Measurements from ENCODE around the gene EMILIN3.

The EMILIN3 gene

DNA sequence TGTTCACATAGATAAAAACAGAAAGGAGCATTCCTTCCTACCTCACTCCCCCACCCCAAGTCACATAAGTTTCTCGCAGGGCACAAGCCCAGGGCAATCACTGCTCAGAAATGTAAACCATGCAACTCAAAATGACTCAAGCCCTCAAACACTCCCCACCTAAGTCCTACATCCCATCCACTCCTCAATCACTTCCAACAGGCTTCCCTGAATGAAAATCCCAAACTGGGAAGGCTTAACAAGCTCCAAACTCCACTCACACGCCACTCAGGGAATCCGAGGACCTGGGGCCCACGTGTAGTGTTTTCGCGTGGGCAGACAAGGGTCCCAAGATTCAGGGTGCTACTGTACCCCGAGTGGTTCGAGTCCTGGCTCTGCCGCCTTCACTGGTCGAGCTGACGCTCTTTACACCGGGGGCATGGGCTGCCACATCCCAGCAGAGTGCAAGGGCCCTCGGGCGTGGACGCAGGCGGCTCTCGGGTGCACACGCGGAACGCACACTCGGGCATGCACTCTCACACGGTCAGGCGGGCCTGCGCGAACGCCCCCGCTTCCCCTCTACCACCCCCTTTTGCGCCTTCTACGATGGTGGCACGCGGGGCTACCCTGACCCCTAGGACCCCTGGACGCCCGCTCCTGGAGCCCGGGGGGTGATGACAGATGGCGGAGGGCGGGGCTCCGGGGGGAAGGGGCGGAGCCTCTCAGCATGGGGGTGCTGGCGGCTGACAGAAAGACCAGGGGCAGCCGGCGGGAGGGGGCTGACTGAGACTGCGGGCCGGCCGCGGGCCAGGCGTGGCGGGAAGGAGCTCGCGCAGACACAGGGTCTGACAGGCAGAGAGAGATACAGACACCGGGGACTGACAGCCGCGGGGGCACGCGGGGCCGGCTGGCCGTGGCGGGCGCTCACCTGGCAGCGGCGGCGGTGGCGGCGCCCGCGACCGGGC, 49.7 kb downstream of the EMILIN3 start (continued):
- TF ChIP-seq ZNF140 (tag by site-specific recombination; IDR thresholded peaks at IDR 0.05) (no peak), EGR2 (tag by site-specific recombination; IDR thresholded peaks at IDR 0.05; ENCODE audit: low read depth) (peak; percentile 66), KLF7 (tag by site-specific recombination; IDR thresholded peaks at IDR 0.05; ENCODE audit: borderline replicate concordance) (0 out of 2 replicates have a peak, but pooled peaks have one; percentile 49), GLIS1 (tag by site-specific recombination; IDR thresholded peaks at IDR 0.05) (peak; percentile 92), ZFHX2 (tag by site-specific recombination; conservative IDR thresholded peaks at IDR 0.05) (peak; percentile 73), ZNF157 (tag by site-specific recombination; IDR thresholded peaks at IDR 0.05) (no peak), ZNF677 (tag by site-specific recombination; IDR thresholded peaks at IDR 0.05) (no peak), KLF9 (tag by site-specific recombination; IDR thresholded peaks at IDR 0.05; ENCODE audit: low read depth) (peak; percentile 75), ZNF600 (tag by site-specific recombination; IDR thresholded peaks at IDR 0.05) (peak; percentile 73; the same call in 1 of the 2 replicates), ZSCAN23 (tag by site-specific recombination; IDR thresholded peaks at IDR 0.05) (no peak), ZFP69B (tag by site-specific recombination; IDR thresholded peaks at IDR 0.05) (0 out of 2 replicates have a peak, but pooled peaks have one; percentile 43), SCRT2 (tag by site-specific recombination; IDR thresholded peaks at IDR 0.05) (peak; percentile 51; the same call in 1 of the 2 replicates), ZIC2 (tag by site-specific recombination; IDR thresholded peaks at IDR 0.05) (peak; percentile 81), ZBTB8A (tag by site-specific recombination; IDR thresholded peaks at IDR 0.05) (peak; percentile 84), YY2 (tag by site-specific recombination; IDR thresholded peaks at IDR 0.05) (0 out of 2 replicates have a peak, but pooled peaks have one; percentile 18), OSR2 (tag by site-specific recombination; IDR thresholded peaks at IDR 0.05) (peak; percentile 18; the same call in 1 of the 2 replicates), ZNF2 (tag by site-specific recombination; IDR thresholded peaks at IDR 0.05) (peak; percentile 59; the same call in 1 of the 2 replicates), KLF10 (tag by site-specific recombination; IDR thresholded peaks at IDR 0.05) (peak; percentile 8; the same call in 1 of the 2 replicates), ZNF561 (tag by site-specific recombination; IDR thresholded peaks at IDR 0.05; ENCODE audit: borderline replicate concordance) (peak; percentile 92), ZBTB20 (tag by site-specific recombination; IDR thresholded peaks at IDR 0.05) (peak; percentile 61), GLIS2 (tag by site-specific recombination; IDR thresholded peaks at IDR 0.05) (peak; percentile 98), GFI1B (tag by site-specific recombination; IDR thresholded peaks at IDR 0.05) (0 out of 2 replicates have a peak, but pooled peaks have one; percentile 30)
- TF ChIP-seq, protein P1, sequence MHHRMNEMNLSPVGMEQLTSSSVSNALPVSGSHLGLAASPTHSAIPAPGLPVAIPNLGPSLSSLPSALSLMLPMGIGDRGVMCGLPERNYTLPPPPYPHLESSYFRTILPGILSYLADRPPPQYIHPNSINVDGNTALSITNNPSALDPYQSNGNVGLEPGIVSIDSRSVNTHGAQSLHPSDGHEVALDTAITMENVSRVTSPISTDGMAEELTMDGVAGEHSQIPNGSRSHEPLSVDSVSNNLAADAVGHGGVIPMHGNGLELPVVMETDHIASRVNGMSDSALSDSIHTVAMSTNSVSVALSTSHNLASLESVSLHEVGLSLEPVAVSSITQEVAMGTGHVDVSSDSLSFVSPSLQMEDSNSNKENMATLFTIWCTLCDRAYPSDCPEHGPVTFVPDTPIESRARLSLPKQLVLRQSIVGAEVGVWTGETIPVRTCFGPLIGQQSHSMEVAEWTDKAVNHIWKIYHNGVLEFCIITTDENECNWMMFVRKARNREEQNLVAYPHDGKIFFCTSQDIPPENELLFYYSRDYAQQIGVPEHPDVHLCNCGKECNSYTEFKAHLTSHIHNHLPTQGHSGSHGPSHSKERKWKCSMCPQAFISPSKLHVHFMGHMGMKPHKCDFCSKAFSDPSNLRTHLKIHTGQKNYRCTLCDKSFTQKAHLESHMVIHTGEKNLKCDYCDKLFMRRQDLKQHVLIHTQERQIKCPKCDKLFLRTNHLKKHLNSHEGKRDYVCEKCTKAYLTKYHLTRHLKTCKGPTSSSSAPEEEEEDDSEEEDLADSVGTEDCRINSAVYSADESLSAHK (tag by site-specific recombination; IDR thresholded peaks at IDR 0.05), result peak; percentile 15; the same call in 1 of the 2 replicates
- TF ChIP-seq, protein P2, sequence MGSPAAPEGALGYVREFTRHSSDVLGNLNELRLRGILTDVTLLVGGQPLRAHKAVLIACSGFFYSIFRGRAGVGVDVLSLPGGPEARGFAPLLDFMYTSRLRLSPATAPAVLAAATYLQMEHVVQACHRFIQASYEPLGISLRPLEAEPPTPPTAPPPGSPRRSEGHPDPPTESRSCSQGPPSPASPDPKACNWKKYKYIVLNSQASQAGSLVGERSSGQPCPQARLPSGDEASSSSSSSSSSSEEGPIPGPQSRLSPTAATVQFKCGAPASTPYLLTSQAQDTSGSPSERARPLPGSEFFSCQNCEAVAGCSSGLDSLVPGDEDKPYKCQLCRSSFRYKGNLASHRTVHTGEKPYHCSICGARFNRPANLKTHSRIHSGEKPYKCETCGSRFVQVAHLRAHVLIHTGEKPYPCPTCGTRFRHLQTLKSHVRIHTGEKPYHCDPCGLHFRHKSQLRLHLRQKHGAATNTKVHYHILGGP (tag by site-specific recombination; IDR thresholded peaks at IDR 0.05), result no peak
- TF ChIP-seq, protein P3, sequence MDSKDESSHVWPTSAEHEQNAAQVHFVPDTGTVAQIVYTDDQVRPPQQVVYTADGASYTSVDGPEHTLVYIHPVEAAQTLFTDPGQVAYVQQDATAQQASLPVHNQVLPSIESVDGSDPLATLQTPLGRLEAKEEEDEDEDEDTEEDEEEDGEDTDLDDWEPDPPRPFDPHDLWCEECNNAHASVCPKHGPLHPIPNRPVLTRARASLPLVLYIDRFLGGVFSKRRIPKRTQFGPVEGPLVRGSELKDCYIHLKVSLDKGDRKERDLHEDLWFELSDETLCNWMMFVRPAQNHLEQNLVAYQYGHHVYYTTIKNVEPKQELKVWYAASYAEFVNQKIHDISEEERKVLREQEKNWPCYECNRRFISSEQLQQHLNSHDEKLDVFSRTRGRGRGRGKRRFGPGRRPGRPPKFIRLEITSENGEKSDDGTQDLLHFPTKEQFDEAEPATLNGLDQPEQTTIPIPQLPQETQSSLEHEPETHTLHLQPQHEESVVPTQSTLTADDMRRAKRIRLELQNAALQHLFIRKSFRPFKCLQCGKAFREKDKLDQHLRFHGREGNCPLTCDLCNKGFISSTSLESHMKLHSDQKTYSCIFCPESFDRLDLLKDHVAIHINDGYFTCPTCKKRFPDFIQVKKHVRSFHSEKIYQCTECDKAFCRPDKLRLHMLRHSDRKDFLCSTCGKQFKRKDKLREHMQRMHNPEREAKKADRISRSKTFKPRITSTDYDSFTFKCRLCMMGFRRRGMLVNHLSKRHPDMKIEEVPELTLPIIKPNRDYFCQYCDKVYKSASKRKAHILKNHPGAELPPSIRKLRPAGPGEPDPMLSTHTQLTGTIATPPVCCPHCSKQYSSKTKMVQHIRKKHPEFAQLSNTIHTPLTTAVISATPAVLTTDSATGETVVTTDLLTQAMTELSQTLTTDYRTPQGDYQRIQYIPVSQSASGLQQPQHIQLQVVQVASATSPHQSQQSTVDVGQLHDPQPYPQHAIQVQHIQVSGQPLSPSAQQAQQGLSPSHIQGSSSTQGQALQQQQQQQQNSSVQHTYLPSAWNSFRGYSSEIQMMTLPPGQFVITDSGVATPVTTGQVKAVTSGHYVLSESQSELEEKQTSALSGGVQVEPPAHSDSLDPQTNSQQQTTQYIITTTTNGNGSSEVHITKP (tag by site-specific recombination; IDR thresholded peaks at IDR 0.05), result peak; percentile 67
- TF ChIP-seq, protein P4, sequence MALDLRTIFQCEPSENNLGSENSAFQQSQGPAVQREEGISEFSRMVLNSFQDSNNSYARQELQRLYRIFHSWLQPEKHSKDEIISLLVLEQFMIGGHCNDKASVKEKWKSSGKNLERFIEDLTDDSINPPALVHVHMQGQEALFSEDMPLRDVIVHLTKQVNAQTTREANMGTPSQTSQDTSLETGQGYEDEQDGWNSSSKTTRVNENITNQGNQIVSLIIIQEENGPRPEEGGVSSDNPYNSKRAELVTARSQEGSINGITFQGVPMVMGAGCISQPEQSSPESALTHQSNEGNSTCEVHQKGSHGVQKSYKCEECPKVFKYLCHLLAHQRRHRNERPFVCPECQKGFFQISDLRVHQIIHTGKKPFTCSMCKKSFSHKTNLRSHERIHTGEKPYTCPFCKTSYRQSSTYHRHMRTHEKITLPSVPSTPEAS (tag by site-specific recombination; IDR thresholded peaks at IDR 0.05), result peak; percentile 80
- TF ChIP-seq, protein P5, sequence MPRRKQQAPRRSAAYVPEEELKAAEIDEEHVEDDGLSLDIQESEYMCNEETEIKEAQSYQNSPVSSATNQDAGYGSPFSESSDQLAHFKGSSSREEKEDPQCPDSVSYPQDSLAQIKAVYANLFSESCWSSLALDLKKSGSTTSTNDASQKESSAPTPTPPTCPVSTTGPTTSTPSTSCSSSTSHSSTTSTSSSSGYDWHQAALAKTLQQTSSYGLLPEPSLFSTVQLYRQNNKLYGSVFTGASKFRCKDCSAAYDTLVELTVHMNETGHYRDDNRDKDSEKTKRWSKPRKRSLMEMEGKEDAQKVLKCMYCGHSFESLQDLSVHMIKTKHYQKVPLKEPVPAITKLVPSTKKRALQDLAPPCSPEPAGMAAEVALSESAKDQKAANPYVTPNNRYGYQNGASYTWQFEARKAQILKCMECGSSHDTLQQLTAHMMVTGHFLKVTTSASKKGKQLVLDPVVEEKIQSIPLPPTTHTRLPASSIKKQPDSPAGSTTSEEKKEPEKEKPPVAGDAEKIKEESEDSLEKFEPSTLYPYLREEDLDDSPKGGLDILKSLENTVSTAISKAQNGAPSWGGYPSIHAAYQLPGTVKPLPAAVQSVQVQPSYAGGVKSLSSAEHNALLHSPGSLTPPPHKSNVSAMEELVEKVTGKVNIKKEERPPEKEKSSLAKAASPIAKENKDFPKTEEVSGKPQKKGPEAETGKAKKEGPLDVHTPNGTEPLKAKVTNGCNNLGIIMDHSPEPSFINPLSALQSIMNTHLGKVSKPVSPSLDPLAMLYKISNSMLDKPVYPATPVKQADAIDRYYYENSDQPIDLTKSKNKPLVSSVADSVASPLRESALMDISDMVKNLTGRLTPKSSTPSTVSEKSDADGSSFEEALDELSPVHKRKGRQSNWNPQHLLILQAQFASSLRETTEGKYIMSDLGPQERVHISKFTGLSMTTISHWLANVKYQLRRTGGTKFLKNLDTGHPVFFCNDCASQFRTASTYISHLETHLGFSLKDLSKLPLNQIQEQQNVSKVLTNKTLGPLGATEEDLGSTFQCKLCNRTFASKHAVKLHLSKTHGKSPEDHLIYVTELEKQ (tag by site-specific recombination; IDR thresholded peaks at IDR 0.05; ENCODE audit: borderline replicate concordance), result 0 out of 2 replicates have a peak, but pooled peaks have one; percentile 12
